ENCODE data around the gene OOEP. TPM values are rescaled to one million over a fixed set of nuclear protein-coding genes. Genes with fewer than 3 reads are reported as not detected.
A peak's percentile ranks its signal among the peaks of the same experiment; 100 is the strongest.

OOEP gene
- polyA plus RNA-seq, 3 donors: not detected

- H3K9me3 ChIP-seq (replicated peaks in 1 of 2; ENCODE audit: control insufficient read depth in 1 of 2, insufficient read depth in 1 of 2, low read length in 2 of 2): peaks cover 13 to 42% of the 10 kb centered on the region in 2 donors
- TF ChIP-seq CTCF (IDR thresholded peaks at IDR 0.05): no peak
- H3K4me2 ChIP-seq (replicated peaks; ENCODE audit: extremely low read depth, low read length, poor library complexity, severe bottlenecking): no peak overlapping the region
- no peak overlapping the region for H2AFZ ChIP-seq (ENCODE audit: insufficient read depth, low read depth, low read length, poor library complexity, severe bottlenecking)
- H3K9me3 Mint-ChIP-seq: peaks cover 11 to 35% (median 24%) of the 10 kb centered on the region in 7 donors
- H3K79me2 ChIP-seq (ENCODE audit: insufficient read depth, low read length): no peaks in the 10 kb centered on the region
- H3K27ac ChIP-seq (ENCODE audit: low read depth in 1 of 2, low read length in 2 of 2): no peak overlapping the region
- no peaks in the 10 kb centered on the region for H3K27me3 ChIP-seq (ENCODE audit: control insufficient read depth in 2 of 2, insufficient read depth in 2 of 2, low read length in 2 of 2)
- intact Hi-C loops (cut with micrococcal nuclease): no loop called here
- no peaks in the 10 kb centered on the region for H3K36me3 ChIP-seq (replicated peaks in 1 of 2; ENCODE audit: control insufficient read depth in 1 of 2, insufficient read depth in 2 of 2, low read length in 2 of 2)
- H3K4me3 ChIP-seq (replicated peaks in 1 of 3; ENCODE audit: low read depth in 2 of 3, low read length in 3 of 3): no peak overlapping the region
- peaks cover 3 to 7% (median 5%) of the 10 kb centered on the region in 3 donors for H3K27me3 Mint-ChIP-seq (ENCODE audit: low read depth in 3 of 3)
- WGBS (ENCODE audit: insufficient coverage): 84% methylated on average over 10 of the region's 16 CpGs
- H3K9ac ChIP-seq (ENCODE audit: insufficient read depth, low read length, poor library complexity, severe bottlenecking): no peak overlapping the region
- no peaks in the 10 kb centered on the region for H3K4me1 ChIP-seq (ENCODE audit: control insufficient read depth in 1 of 2, insufficient read depth in 2 of 2, low read length in 2 of 2)
- no peaks in the 10 kb centered on the region for H3K36me3 Mint-ChIP-seq
- H4K20me1 ChIP-seq (ENCODE audit: insufficient read depth, low read length): no peaks in the 10 kb centered on the region
- H3K4me1 Mint-ChIP-seq: no peaks in the 10 kb centered on the region
- H3K4me3 Mint-ChIP-seq: no peak overlapping the region
- DNase-seq: no peak
- H3K27ac Mint-ChIP-seq: no peak overlapping the region
These were observed 1.8 kb downstream of the OOEP start for GRCh38 chr6:73367761-73368355.

DNA sequence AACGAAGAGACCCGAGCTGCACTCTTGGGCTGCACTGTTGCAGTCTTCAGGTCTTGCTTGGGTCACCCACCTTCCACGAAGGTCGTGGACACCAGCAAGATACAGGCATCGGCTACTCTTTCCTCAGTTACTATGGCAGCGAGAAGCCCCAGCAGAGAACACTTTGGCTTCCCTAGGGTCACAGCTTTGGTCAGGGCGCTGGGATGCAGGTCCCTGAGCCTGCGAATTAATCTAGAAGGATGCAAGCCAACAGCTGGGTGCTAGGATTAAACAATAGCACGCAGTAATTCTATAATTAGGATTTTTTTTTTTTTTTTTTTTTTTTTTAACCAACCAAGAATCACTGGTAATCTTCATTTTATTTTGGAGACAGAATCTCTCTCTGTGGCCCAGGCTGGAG, 5.1 kb downstream of the OOEP start:
- Histone ChIP-seq H2AFZ (ENCODE audit: insufficient read depth, low read depth, low read length, poor library complexity, severe bottlenecking) (no peak overlapping the region), H3K27ac (ENCODE audit: low read depth in 1 of 2, low read length in 2 of 2) (no peak overlapping the region), H3K4me3 (replicated peaks in 1 of 3; ENCODE audit: low read depth in 2 of 3, low read length in 3 of 3) (no peak overlapping the region), H4K20me1 (ENCODE audit: insufficient read depth, low read length) (no peaks in the 10 kb centered on the region), H3K9ac (ENCODE audit: insufficient read depth, low read length, poor library complexity, severe bottlenecking) (no peak overlapping the region), H3K4me1 (ENCODE audit: control insufficient read depth in 1 of 2, insufficient read depth in 2 of 2, low read length in 2 of 2) (no peaks in the 10 kb centered on the region), H3K79me2 (ENCODE audit: insufficient read depth, low read length) (no peaks in the 10 kb centered on the region), H3K36me3 (replicated peaks in 1 of 2; ENCODE audit: control insufficient read depth in 1 of 2, insufficient read depth in 2 of 2, low read length in 2 of 2) (no peaks in the 10 kb centered on the region), H3K4me2 (replicated peaks; ENCODE audit: extremely low read depth, low read length, poor library complexity, severe bottlenecking) (no peak overlapping the region), H3K9me3 (replicated peaks in 1 of 2; ENCODE audit: control insufficient read depth in 1 of 2, insufficient read depth in 1 of 2, low read length in 2 of 2) (peaks cover 4 to 23% of the 10 kb centered on the region in 2 donors), H3K27me3 (ENCODE audit: control insufficient read depth in 2 of 2, insufficient read depth in 2 of 2, low read length in 2 of 2) (no peaks in the 10 kb centered on the region)
- Mint-ChIP-seq H3K4me1 (no peaks in the 10 kb centered on the region), H3K27me3 (ENCODE audit: low read depth in 3 of 3) (peaks cover 1 to 7% (median 5%) of the 10 kb centered on the region in 3 donors), H3K9me3 (peaks cover 3 to 12% (median 8%) of the 10 kb centered on the region in 7 donors), H3K36me3 (no peaks in the 10 kb centered on the region), H3K4me3 (no peak overlapping the region), H3K27ac (peak overlapping the region in 1 of 7 donors; percentile 75)
- intact Hi-C loops (cut with micrococcal nuclease): no loop called here
- TF ChIP-seq CTCF (IDR thresholded peaks at IDR 0.05): no peak
- no peak for DNase-seq
- 94% methylated on average over 6 of the region's 9 CpGs for WGBS (ENCODE audit: insufficient coverage)

Data from CD14-positive monocyte (primary cell).